ENCODE measurements around the gene PRPF8. TPM values are rescaled to one million over a fixed set of nuclear protein-coding genes. Genes with fewer than 3 reads are reported as not detected.
"Not testable (repeated sequence)": the region's sequence is repeated elsewhere in the genome, so short reads cannot be mapped to it uniquely, and the experiment has no call there.

The PRPF8 gene
- total RNA-seq, 6 experiments from 2014 or later, result 224 to 285 (median 248) TPM

- DNase-seq, result no peak
- Mint-ChIP-seq H3K4me1 (ENCODE audit: low read depth) (peaks cover 7% of the 10 kb centered on the region), H3K36me3 (ENCODE audit: low read depth) (peaks cover 10% of the 10 kb centered on the region; the same call in 1 of the 2 replicates), H3K4me3 (no peak overlapping the region), H3K27ac (no peak overlapping the region), H3K9me3 (peaks cover 11% of the 10 kb centered on the region), H3K27me3 (ENCODE audit: insufficient read depth) (no peaks in the 10 kb centered on the region; the same call in 1 of the 2 replicates)
- TF ChIP-seq CTCF (IDR thresholded peaks at IDR 0.05), result no peak
Observed at GRCh38 chr17:1690544-1691221, 6.0 kb upstream of the PRPF8 start.

- not testable (repeated sequence) for DNase-seq; H3K27me3 Mint-ChIP-seq (ENCODE audit: insufficient read depth)
- peaks cover 24% of the 10 kb centered on the region for H3K36me3 Mint-ChIP-seq (ENCODE audit: low read depth)
Observed at GRCh38 chr17:1688405-1688804, 3.7 kb upstream of the PRPF8 start.

GRCh38 chr17:1686086-1686485 is 1.4 kb upstream of the PRPF8 start:
- no peak overlapping the region for H3K4me3 Mint-ChIP-seq
- DNase-seq, result no peak
- TF ChIP-seq CTCF (IDR thresholded peaks at IDR 0.05), result no peak
- peaks cover 26% of the 10 kb centered on the region for H3K36me3 Mint-ChIP-seq (ENCODE audit: low read depth)
- H3K4me1 Mint-ChIP-seq (ENCODE audit: low read depth), result peaks cover 27% of the 10 kb centered on the region
- H3K27ac Mint-ChIP-seq, result 0 out of 2 replicates have a peak overlapping the region, but pooled peaks have one; percentile 10
- H3K9me3 Mint-ChIP-seq, result peaks cover 6% of the 10 kb centered on the region; the same call in 1 of the 2 replicates
- peaks cover 3% of the 10 kb centered on the region for H3K27me3 Mint-ChIP-seq (ENCODE audit: insufficient read depth)

More at GRCh38 chr17:1688405-1688804, 3.7 kb upstream of the PRPF8 start:
- not testable (repeated sequence) for H3K4me3 Mint-ChIP-seq, H3K27ac Mint-ChIP-seq
- H3K9me3 Mint-ChIP-seq, result peaks cover 11% of the 10 kb centered on the region
- peaks cover 17% of the 10 kb centered on the region for H3K4me1 Mint-ChIP-seq (ENCODE audit: low read depth)

GRCh38 chr17:1683459-1683858 is 1.2 kb downstream of the PRPF8 start:
- peaks cover 3% of the 10 kb centered on the region for H3K27me3 Mint-ChIP-seq (ENCODE audit: insufficient read depth)
- DNase-seq, result no peak
- peaks cover 50% of the 10 kb centered on the region for H3K36me3 Mint-ChIP-seq (ENCODE audit: low read depth)
- H3K9me3 Mint-ChIP-seq, result no peaks in the 10 kb centered on the region
- H3K27ac Mint-ChIP-seq, result peak overlapping the region; percentile 98
- peak overlapping the region; percentile 99 for H3K4me3 Mint-ChIP-seq
- no peak for TF ChIP-seq CTCF (IDR thresholded peaks at IDR 0.05)
- peaks cover 27% of the 10 kb centered on the region for H3K4me1 Mint-ChIP-seq (ENCODE audit: low read depth)

GRCh38 chr17:1676401-1676800 is 8.3 kb downstream of the PRPF8 start:
- Mint-ChIP-seq H3K9me3 (no peaks in the 10 kb centered on the region), H3K36me3 (ENCODE audit: low read depth) (peaks cover 62% of the 10 kb centered on the region), H3K4me3 (no peak overlapping the region), H3K27me3 (ENCODE audit: insufficient read depth) (peaks cover 2% of the 10 kb centered on the region), H3K4me1 (ENCODE audit: low read depth) (no peaks in the 10 kb centered on the region), H3K27ac (no peak overlapping the region)
- DNase-seq, result no peak
- TF ChIP-seq CTCF (IDR thresholded peaks at IDR 0.05), result no peak

GRCh38 chr17:1673041-1673785 is 11.5 kb downstream of the PRPF8 start:
- no peak for DNase-seq
- TF ChIP-seq CTCF (IDR thresholded peaks at IDR 0.05), result no peak
- no peak overlapping the region for H3K27ac Mint-ChIP-seq

GRCh38 chr17:1663934-1664333 is 20.7 kb downstream of the PRPF8 start:
- H3K4me1 Mint-ChIP-seq (ENCODE audit: low read depth), result peaks cover 20% of the 10 kb centered on the region
- H3K36me3 Mint-ChIP-seq (ENCODE audit: low read depth), result peaks cover 47% of the 10 kb centered on the region
- DNase-seq; H3K4me3 Mint-ChIP-seq; H3K27ac Mint-ChIP-seq; H3K9me3 Mint-ChIP-seq; H3K27me3 Mint-ChIP-seq (ENCODE audit: insufficient read depth): not testable (repeated sequence)

More at GRCh38 chr17:1673041-1673785, 11.5 kb downstream of the PRPF8 start:
- no peak overlapping the region for H3K4me3 Mint-ChIP-seq
- no peaks in the 10 kb centered on the region for H3K9me3 Mint-ChIP-seq
- peaks cover 30% of the 10 kb centered on the region for H3K4me1 Mint-ChIP-seq (ENCODE audit: low read depth)
- peaks cover 2% of the 10 kb centered on the region for H3K27me3 Mint-ChIP-seq (ENCODE audit: insufficient read depth)
- H3K36me3 Mint-ChIP-seq (ENCODE audit: low read depth), result peaks cover 55% of the 10 kb centered on the region
